OCI-LY1 (cell line): ENCODE measurements around the gene OLFML2B.

Experiments used
- EZH2 ChIP-seq: fragments of 200-600 bp; sonication (generic), shearing (Covaris generic); IDR thresholded peaks from 2 replicates; pipeline ENCODE4 v1.8.0; 2017; ENCODE audit warnings: borderline replicate concordance, mixed run types, mild to moderate bottlenecking, antibody characterized with exemption, low read length, moderate library complexity, mixed read lengths
- TF ChIP-seq, protein P1 (sequence below): fragments of 200-600 bp; sonication (generic), shearing (Covaris generic); IDR thresholded peaks from 2 replicates; pipeline ENCODE4 v1.5.1; 2017; ENCODE audit warnings: mild to moderate bottlenecking, antibody characterized with exemption, low read length, moderate library complexity, mixed read lengths

DNA sequence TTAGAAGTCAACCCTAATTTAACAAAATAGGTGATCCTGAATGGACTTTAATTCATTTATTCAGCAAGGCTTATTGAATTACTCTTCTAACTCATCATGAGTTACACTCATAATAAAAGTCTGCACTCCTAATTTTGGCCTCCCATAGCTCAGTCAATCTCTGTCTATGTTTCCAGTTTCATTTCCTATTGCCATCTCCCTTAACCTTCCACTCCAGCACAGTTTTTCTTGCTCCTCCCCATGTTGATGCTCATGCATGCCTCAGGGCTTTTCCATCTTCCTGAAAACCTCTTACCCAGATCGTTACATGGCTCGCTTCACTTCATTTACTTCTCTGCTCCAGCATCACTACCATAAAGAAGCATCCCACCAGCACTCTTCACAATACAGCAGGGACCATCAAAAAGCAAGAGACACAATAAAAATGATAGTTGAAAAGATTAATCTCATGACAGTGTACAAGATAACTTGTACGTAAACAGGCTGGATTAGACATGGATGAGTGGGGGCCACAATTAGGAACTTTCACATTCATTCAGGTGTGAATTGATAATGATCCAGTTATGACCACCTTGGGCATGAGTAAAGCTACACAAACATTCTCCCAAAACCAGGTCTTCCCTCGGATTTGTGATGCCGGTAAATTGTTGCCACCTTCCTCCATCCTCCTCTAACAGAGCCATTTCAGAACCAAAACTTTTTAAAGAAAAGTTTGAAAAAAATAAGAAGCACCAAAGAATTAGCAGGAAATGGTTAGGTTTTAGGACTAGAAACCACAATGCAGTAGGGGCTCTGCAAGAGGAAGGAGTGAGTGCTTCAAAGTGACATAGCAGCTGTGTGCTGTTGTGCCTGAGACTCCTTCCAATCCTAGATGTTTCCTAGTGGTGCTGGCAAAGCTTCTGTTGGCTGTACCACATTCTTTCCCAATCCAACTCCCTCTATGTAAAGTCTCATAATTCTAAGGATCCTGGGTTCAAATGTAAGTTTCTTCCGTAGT is 89.8 kb downstream of the OLFML2B start:
- TF ChIP-seq, protein P1, sequence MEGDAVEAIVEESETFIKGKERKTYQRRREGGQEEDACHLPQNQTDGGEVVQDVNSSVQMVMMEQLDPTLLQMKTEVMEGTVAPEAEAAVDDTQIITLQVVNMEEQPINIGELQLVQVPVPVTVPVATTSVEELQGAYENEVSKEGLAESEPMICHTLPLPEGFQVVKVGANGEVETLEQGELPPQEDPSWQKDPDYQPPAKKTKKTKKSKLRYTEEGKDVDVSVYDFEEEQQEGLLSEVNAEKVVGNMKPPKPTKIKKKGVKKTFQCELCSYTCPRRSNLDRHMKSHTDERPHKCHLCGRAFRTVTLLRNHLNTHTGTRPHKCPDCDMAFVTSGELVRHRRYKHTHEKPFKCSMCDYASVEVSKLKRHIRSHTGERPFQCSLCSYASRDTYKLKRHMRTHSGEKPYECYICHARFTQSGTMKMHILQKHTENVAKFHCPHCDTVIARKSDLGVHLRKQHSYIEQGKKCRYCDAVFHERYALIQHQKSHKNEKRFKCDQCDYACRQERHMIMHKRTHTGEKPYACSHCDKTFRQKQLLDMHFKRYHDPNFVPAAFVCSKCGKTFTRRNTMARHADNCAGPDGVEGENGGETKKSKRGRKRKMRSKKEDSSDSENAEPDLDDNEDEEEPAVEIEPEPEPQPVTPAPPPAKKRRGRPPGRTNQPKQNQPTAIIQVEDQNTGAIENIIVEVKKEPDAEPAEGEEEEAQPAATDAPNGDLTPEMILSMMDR = no peak
- no peak for TF ChIP-seq EZH2
